HL-60 (cell line): ENCODE data around the gene LAMA3.
A peak's percentile ranks its signal among the peaks of the same experiment; 100 is the strongest.

Experiments
- DNase-seq, 2 experiments: peaks; one replicate each; pipeline ENCODE4 v3.0.0-alpha.2; 2010 to 2020; ENCODE audit warnings: low read depth in 1 of 2, low spot score in 1 of 2
- H3K27ac ChIP-seq: fragments of 250-450 bp; sonication (Bioruptor Pico); replicated peaks from 2 replicates; pipeline ENCODE4 v1.5.1; 2020; ENCODE audit warnings: mild to moderate bottlenecking, moderate library complexity
- H3K27me3 ChIP-seq: fragments of 250-450 bp; sonication (Bioruptor Pico); 2 replicates; pipeline ENCODE4 v1.5.1; 2021; ENCODE audit warnings: mild to moderate bottlenecking, moderate library complexity; ENCODE audit not compliant: insufficient read depth, poor library complexity, severe bottlenecking
- H3K4me3 ChIP-seq: replicated peaks from 2 replicates; pipeline ENCODE4 v1.5.1; 2011; ENCODE audit warnings: mild to moderate bottlenecking, control low read depth, low read length; ENCODE audit not compliant: insufficient read depth
- GABPA ChIP-seq: IDR thresholded peaks from 2 replicates; pipeline ENCODE4 v1.6.1; 2012; ENCODE audit warnings: low read depth
- POLR2AphosphoS5 ChIP-seq: IDR thresholded peaks from 2 replicates; pipeline ENCODE4 v1.6.1; 2012; ENCODE audit warnings: low read depth
- REST ChIP-seq: IDR thresholded peaks from 2 replicates; pipeline ENCODE4 v1.6.1; 2012; ENCODE audit warnings: low read depth; ENCODE audit not compliant: insufficient replicate concordance
- SPI1 ChIP-seq: IDR thresholded peaks from 2 replicates; pipeline ENCODE4 v1.6.1; 2012; ENCODE audit warnings: low read depth, mild to moderate bottlenecking, borderline replicate concordance
- TF ChIP-seq, protein P1 (sequence below): IDR thresholded peaks from one replicate; pipeline ENCODE4 v1.5.1; 2011; ENCODE audit warnings: low read length, control low read depth, inconsistent platforms; ENCODE audit not compliant: insufficient read depth

LAMA3 gene

GRCh38 chr18:23871410-23871809, 182.2 kb downstream of the LAMA3 start:
- peak; percentile 77 for TF ChIP-seq REST
- TF ChIP-seq SPI1 = no peak
- H3K27ac ChIP-seq = no peak overlapping the region

GRCh38 chr18:23872701-23873550, 183.7 kb downstream of the LAMA3 start:
- no peak for DNase-seq
- H3K27me3 ChIP-seq = peaks cover 16% of the 10 kb centered on the region
- no peak overlapping the region for H3K4me3 ChIP-seq
- no peak for TF ChIP-seq GABPA
- no peak for TF ChIP-seq REST
- no peak for TF ChIP-seq POLR2AphosphoS5
- TF ChIP-seq SPI1 = no peak
- TF ChIP-seq, protein P1, sequence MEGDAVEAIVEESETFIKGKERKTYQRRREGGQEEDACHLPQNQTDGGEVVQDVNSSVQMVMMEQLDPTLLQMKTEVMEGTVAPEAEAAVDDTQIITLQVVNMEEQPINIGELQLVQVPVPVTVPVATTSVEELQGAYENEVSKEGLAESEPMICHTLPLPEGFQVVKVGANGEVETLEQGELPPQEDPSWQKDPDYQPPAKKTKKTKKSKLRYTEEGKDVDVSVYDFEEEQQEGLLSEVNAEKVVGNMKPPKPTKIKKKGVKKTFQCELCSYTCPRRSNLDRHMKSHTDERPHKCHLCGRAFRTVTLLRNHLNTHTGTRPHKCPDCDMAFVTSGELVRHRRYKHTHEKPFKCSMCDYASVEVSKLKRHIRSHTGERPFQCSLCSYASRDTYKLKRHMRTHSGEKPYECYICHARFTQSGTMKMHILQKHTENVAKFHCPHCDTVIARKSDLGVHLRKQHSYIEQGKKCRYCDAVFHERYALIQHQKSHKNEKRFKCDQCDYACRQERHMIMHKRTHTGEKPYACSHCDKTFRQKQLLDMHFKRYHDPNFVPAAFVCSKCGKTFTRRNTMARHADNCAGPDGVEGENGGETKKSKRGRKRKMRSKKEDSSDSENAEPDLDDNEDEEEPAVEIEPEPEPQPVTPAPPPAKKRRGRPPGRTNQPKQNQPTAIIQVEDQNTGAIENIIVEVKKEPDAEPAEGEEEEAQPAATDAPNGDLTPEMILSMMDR = no peak
- H3K27ac ChIP-seq = no peak overlapping the region

More at GRCh38 chr18:23871410-23871809, 182.2 kb downstream of the LAMA3 start:
- Histone ChIP-seq H3K4me3 (no peak overlapping the region), H3K27me3 (peaks cover 13% of the 10 kb centered on the region)
- no peak for DNase-seq

- no peak for DNase-seq
- TF ChIP-seq, protein P1 = no peak
- TF ChIP-seq REST (no peak), SPI1 (no peak), POLR2AphosphoS5 (no peak), GABPA (no peak)
- H3K27me3 ChIP-seq = peaks cover 13% of the 10 kb centered on the region
- H3K4me3 ChIP-seq = no peak overlapping the region
- no peak overlapping the region for H3K27ac ChIP-seq
Measured at GRCh38 chr18:23875966-23876895, 187.0 kb downstream of the LAMA3 start.
